Effector CD4-positive, alpha-beta T cell (primary cell): ENCODE results near the gene FHAD1.
"Not testable (repeated sequence)": the region's sequence is repeated elsewhere in the genome, so short reads cannot be mapped to it uniquely, and the experiment has no call there.

Experiments
- DNase-seq: peaks from one replicate; pipeline ENCODE4 v3.0.0-alpha.2; 2020

The FHAD1 gene

GRCh38 chr1:15424146-15424667, 177.2 kb downstream of the FHAD1 start:
- no peak for DNase-seq

GRCh38 chr1:15424981-15425380, 178.0 kb downstream of the FHAD1 start:
- no peak for DNase-seq

- DNase-seq = no peak
Measured at GRCh38 chr1:15425521-15425920, 178.5 kb downstream of the FHAD1 start.

GRCh38 chr1:15425958-15426357, 178.9 kb downstream of the FHAD1 start:
- no peak for DNase-seq

- DNase-seq = no peak
Measured at GRCh38 chr1:15426492-15427279, 179.7 kb downstream of the FHAD1 start.

GRCh38 chr1:15427280-15427666, 180.2 kb downstream of the FHAD1 start:
- no peak for DNase-seq

- DNase-seq = not testable (repeated sequence)
Measured at GRCh38 chr1:15428252-15428651, 181.2 kb downstream of the FHAD1 start.

GRCh38 chr1:15428815-15429435, 181.9 kb downstream of the FHAD1 start:
- no peak for DNase-seq

GRCh38 chr1:15429701-15430149, 182.7 kb downstream of the FHAD1 start:
- no peak for DNase-seq

- peak; percentile 71 for DNase-seq
Measured at GRCh38 chr1:15430787-15431570, 184.0 kb downstream of the FHAD1 start.

GRCh38 chr1:15431571-15431948, 184.5 kb downstream of the FHAD1 start:
- DNase-seq = no peak

GRCh38 chr1:15432324-15432723, 185.3 kb downstream of the FHAD1 start:
- no peak for DNase-seq

GRCh38 chr1:15433471-15433870, 186.4 kb downstream of the FHAD1 start:
- DNase-seq = no peak

GRCh38 chr1:15434739-15435138, 187.7 kb downstream of the FHAD1 start:
- DNase-seq = not testable (repeated sequence)

- DNase-seq = no peak
Measured at GRCh38 chr1:15435239-15436077, 188.4 kb downstream of the FHAD1 start.

GRCh38 chr1:15436881-15437442, 189.9 kb downstream of the FHAD1 start:
- no peak for DNase-seq

- DNase-seq = no peak
Measured at GRCh38 chr1:15439325-15439724, 192.3 kb downstream of the FHAD1 start.

- DNase-seq = no peak
Measured at GRCh38 chr1:15440357-15440756, 193.3 kb downstream of the FHAD1 start.

GRCh38 chr1:15441247-15441646, 194.2 kb downstream of the FHAD1 start:
- DNase-seq = no peak

- DNase-seq = no peak
Measured at GRCh38 chr1:15442119-15442518, 195.1 kb downstream of the FHAD1 start.

- no peak for DNase-seq
Measured at GRCh38 chr1:15442759-15443158, 195.7 kb downstream of the FHAD1 start.

GRCh38 chr1:15443281-15443680, 196.3 kb downstream of the FHAD1 start:
- DNase-seq = no peak
